GM23338 (cell line): ENCODE measurements around the gene BCAS3. TPM values are rescaled to one million over a fixed set of nuclear protein-coding genes. Genes with fewer than 3 reads are reported as not detected.

Experiments
- ATAC-seq: fragments of 200-7000 bp; cut with Tn5 transposase; 3 replicates; pipeline ENCODE4 v1.9.1; 2020
- DNase-seq: peaks from one replicate; pipeline ENCODE4 v3.0.0-alpha.2; 2015; ENCODE audit warnings: low spot score
- H2AFZ ChIP-seq: fragments of 200-600 bp; sonication (generic); 2 replicates; pipeline ENCODE4 v1.8.0; 2016; ENCODE audit warnings: antibody characterized with exemption, mild to moderate bottlenecking, moderate library complexity
- H3F3A ChIP-seq: fragments of 200-600 bp; sonication (generic); replicated peaks from 2 replicates; pipeline ENCODE4 v1.8.0; 2017; ENCODE audit warnings: antibody characterized with exemption, mixed run types, low read depth
- H3K27ac ChIP-seq: fragments of 200-600 bp; sonication (generic); 2 replicates; pipeline ENCODE4 v1.6.1; 2016; ENCODE audit warnings: low read depth
- H3K27me3 ChIP-seq: fragments of 200-600 bp; sonication (generic); 2 replicates; pipeline ENCODE4 v1.8.0; 2016; ENCODE audit warnings: mild to moderate bottlenecking, mixed run types, moderate library complexity; ENCODE audit not compliant: insufficient read depth
- H3K36me3 ChIP-seq: fragments of 200-600 bp; sonication (generic); 2 replicates; pipeline ENCODE4 v1.8.0; 2016; ENCODE audit warnings: mild to moderate bottlenecking; ENCODE audit not compliant: insufficient read depth
- H3K4me1 ChIP-seq: fragments of 200-600 bp; sonication (generic); 2 replicates; pipeline ENCODE4 v1.8.0; 2016; ENCODE audit warnings: mild to moderate bottlenecking, moderate library complexity; ENCODE audit not compliant: insufficient read depth
- H3K4me2 ChIP-seq: fragments of 200-600 bp; sonication (generic); 2 replicates; pipeline ENCODE4 v1.7.1; 2017; ENCODE audit warnings: mixed run types
- H3K4me3 ChIP-seq: fragments of 200-600 bp; sonication (generic); 2 replicates; pipeline ENCODE4 v1.6.1; 2016; ENCODE audit warnings: mixed run types
- H3K79me2 ChIP-seq: fragments of 200-600 bp; sonication (generic); replicated peaks from 2 replicates; pipeline ENCODE4 v1.8.0; 2017; ENCODE audit warnings: mild to moderate bottlenecking; ENCODE audit not compliant: insufficient read depth
- H3K9me2 ChIP-seq: fragments of 200-600 bp; sonication (generic); 2 replicates; pipeline ENCODE4 v1.8.0; 2017; ENCODE audit not compliant: insufficient read depth
- H4K20me1 ChIP-seq: fragments of 200-600 bp; sonication (generic); replicated peaks from 2 replicates; pipeline ENCODE4 v1.8.0; 2017; ENCODE audit warnings: mild to moderate bottlenecking; ENCODE audit not compliant: insufficient read depth
- H3K27ac Mint-ChIP-seq: 2 replicates; pipeline ENCODE4 v1.8.0; 2020; ENCODE audit warnings: inconsistent platforms, mild to moderate bottlenecking, moderate library complexity, mixed read lengths
- H3K27me3 Mint-ChIP-seq: 3 replicates; pipeline ENCODE4 v1.8.0; 2022; ENCODE audit warnings: low read depth, mild to moderate bottlenecking, moderate library complexity, mixed read lengths, inconsistent platforms; ENCODE audit not compliant: insufficient read depth, poor library complexity
- H3K36me3 Mint-ChIP-seq: 3 replicates; pipeline ENCODE4 v1.8.0; 2021; ENCODE audit warnings: low read depth, mild to moderate bottlenecking, inconsistent platforms, moderate library complexity, mixed read lengths
- H3K4me1 Mint-ChIP-seq: 3 replicates; pipeline ENCODE4 v1.8.0; 2020; ENCODE audit warnings: mild to moderate bottlenecking, inconsistent platforms, mixed read lengths
- H3K4me3 Mint-ChIP-seq: 3 replicates; pipeline ENCODE4 v1.8.0; 2021; ENCODE audit warnings: moderate library complexity, mild to moderate bottlenecking, inconsistent platforms, mixed read lengths
- H3K9me3 Mint-ChIP-seq: 3 replicates; pipeline ENCODE4 v1.8.0; 2020; ENCODE audit warnings: moderate library complexity, mild to moderate bottlenecking, inconsistent platforms, mixed read lengths
- EZH2 ChIP-seq: fragments of 200-600 bp; sonication (generic); IDR thresholded peaks from one replicate; pipeline ENCODE4 v1.8.0; 2017; ENCODE audit warnings: antibody characterized with exemption, mild to moderate bottlenecking, low read depth; ENCODE audit not compliant: unreplicated experiment
- EZH2phosphoT487 ChIP-seq: fragments of 200-600 bp; sonication (generic); IDR thresholded peaks from one replicate; pipeline ENCODE4 v1.8.1; 2018; ENCODE audit warnings: antibody characterized with exemption; ENCODE audit not compliant: unreplicated experiment
- NANOG ChIP-seq: IDR thresholded peaks from 2 replicates; pipeline ENCODE4 v1.6.1; 2016; ENCODE audit warnings: antibody characterized with exemption, borderline replicate concordance
- POLR2AphosphoS5 ChIP-seq: IDR thresholded peaks from 2 replicates; pipeline ENCODE4 v1.6.1; 2016; ENCODE audit warnings: antibody characterized with exemption, low read depth
- STAT1 ChIP-seq: IDR thresholded peaks from one replicate; pipeline ENCODE4 v1.6.1; 2016; ENCODE audit warnings: antibody characterized with exemption; ENCODE audit not compliant: unreplicated experiment
- ZNF331 ChIP-seq: fragments of 250-450 bp; sonication (Bioruptor Pico); IDR thresholded peaks from 2 replicates; pipeline ENCODE4 v1.5.0; 2020; ENCODE audit warnings: low read depth, mild to moderate bottlenecking, moderate library complexity
- polyA plus RNA-seq: library from polyadenylated mRNA; unstranded; fragments of >200 nt; fragmentation: Nextera tagmentation; extraction: Ambion mirVana; gene quantifications from 2 replicates; pipeline ENCODE4 v1.2.1, GENCODE V29; 2016
- total RNA-seq: library from RNA; depleted of rRNA; stranded (reverse); fragments of >200 nt; shearing (Covaris generic); gene quantifications from 2 replicates; pipeline ENCODE4 v1.2.3, GENCODE V29; 2014
- TF ChIP-seq, protein P1 (sequence below), 2 experiments: fragments of 200-600 bp in 1 of 2; sonication (generic) in 1 of 2; conservative IDR thresholded peaks; 2 replicates each; pipeline versions ENCODE4 v1.5.1 to v1.6.1; 2016 to 2017; ENCODE audit warnings: antibody characterized with exemption in 2 of 2, low read depth in 2 of 2, mild to moderate bottlenecking in 2 of 2, moderate library complexity in 1 of 2
- TF ChIP-seq, protein P2 (sequence below): IDR thresholded peaks from one replicate; pipeline ENCODE4 v1.6.1; 2018; ENCODE audit warnings: antibody characterized with exemption; ENCODE audit not compliant: unreplicated experiment
- TF ChIP-seq, protein P3 (sequence below): IDR thresholded peaks from 2 replicates; pipeline ENCODE4 v1.6.1; 2016; ENCODE audit warnings: antibody characterized with exemption

The BCAS3 gene
- total and polyA plus RNA-seq, 2 experiments from 2014 or later: 8.2 to 28.0 TPM

DNA sequence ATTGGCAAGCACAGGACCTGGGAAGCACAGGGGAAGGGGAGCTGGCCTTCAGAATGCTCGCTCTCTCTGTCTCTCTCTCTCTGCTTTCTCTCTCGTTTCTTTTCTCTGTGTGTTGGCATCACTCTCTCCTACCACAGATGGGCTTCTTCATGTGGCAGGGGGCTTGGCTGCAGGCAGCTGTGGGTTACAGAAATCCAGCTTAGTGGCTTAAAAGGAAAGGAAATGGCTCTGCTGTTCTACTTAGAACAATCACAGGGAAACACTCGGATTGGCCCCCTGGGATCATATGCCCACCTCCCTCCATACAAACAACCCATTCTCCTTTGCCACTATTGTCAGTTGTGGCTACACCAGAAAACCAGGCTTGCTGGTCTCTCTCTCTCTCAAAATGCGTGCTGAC is 742.4 kb downstream of the BCAS3 start (continued):
- TF ChIP-seq EZH2 (no peak), STAT1 (no peak), EZH2phosphoT487 (no peak), NANOG (no peak), POLR2AphosphoS5 (no peak)
- TF ChIP-seq, protein P1, sequence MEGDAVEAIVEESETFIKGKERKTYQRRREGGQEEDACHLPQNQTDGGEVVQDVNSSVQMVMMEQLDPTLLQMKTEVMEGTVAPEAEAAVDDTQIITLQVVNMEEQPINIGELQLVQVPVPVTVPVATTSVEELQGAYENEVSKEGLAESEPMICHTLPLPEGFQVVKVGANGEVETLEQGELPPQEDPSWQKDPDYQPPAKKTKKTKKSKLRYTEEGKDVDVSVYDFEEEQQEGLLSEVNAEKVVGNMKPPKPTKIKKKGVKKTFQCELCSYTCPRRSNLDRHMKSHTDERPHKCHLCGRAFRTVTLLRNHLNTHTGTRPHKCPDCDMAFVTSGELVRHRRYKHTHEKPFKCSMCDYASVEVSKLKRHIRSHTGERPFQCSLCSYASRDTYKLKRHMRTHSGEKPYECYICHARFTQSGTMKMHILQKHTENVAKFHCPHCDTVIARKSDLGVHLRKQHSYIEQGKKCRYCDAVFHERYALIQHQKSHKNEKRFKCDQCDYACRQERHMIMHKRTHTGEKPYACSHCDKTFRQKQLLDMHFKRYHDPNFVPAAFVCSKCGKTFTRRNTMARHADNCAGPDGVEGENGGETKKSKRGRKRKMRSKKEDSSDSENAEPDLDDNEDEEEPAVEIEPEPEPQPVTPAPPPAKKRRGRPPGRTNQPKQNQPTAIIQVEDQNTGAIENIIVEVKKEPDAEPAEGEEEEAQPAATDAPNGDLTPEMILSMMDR (conservative IDR thresholded peaks at IDR 0.05; ENCODE audit: low read depth in 2 of 2): no peak
- TF ChIP-seq, protein P2, sequence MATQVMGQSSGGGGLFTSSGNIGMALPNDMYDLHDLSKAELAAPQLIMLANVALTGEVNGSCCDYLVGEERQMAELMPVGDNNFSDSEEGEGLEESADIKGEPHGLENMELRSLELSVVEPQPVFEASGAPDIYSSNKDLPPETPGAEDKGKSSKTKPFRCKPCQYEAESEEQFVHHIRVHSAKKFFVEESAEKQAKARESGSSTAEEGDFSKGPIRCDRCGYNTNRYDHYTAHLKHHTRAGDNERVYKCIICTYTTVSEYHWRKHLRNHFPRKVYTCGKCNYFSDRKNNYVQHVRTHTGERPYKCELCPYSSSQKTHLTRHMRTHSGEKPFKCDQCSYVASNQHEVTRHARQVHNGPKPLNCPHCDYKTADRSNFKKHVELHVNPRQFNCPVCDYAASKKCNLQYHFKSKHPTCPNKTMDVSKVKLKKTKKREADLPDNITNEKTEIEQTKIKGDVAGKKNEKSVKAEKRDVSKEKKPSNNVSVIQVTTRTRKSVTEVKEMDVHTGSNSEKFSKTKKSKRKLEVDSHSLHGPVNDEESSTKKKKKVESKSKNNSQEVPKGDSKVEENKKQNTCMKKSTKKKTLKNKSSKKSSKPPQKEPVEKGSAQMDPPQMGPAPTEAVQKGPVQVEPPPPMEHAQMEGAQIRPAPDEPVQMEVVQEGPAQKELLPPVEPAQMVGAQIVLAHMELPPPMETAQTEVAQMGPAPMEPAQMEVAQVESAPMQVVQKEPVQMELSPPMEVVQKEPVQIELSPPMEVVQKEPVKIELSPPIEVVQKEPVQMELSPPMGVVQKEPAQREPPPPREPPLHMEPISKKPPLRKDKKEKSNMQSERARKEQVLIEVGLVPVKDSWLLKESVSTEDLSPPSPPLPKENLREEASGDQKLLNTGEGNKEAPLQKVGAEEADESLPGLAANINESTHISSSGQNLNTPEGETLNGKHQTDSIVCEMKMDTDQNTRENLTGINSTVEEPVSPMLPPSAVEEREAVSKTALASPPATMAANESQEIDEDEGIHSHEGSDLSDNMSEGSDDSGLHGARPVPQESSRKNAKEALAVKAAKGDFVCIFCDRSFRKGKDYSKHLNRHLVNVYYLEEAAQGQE: no peak
- TF ChIP-seq, protein P3, sequence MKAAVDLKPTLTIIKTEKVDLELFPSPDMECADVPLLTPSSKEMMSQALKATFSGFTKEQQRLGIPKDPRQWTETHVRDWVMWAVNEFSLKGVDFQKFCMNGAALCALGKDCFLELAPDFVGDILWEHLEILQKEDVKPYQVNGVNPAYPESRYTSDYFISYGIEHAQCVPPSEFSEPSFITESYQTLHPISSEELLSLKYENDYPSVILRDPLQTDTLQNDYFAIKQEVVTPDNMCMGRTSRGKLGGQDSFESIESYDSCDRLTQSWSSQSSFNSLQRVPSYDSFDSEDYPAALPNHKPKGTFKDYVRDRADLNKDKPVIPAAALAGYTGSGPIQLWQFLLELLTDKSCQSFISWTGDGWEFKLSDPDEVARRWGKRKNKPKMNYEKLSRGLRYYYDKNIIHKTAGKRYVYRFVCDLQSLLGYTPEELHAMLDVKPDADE: no peak

DNA sequence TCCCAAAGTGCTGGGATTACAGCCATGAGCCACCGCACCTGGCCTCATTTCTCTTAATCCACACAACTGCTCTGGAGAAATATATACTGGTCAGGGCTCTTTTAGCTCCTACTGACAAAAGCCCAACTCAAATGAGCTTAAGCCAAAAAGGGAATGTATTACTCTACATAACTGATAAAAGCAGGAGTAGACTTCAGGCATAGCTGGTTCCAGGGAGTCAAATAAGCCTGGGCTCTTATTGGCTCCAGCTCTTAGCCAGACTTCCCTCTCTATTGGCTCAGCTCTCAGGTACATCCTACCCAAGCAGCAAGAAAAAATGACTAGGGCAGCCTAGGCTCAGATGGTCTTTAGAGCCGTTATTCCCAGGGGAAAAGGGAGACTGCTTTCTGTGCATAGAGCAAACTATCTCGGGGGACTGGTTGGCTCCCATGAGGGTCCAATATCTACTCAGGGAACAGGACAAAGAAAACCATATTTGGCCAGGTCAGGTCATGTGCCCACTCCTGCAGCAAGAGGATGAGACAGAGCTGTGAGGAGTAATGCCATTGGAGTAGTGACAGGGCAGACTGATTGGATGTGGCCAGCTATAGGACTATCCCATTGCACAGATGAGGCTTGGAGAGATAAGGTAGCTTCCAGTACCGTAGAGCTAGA is 743.2 kb downstream of the BCAS3 start:
- Mint-ChIP-seq H3K27ac (no peak overlapping the region), H3K27me3 (peaks cover 19% of the 10 kb centered on the region), H3K4me1 (peaks cover 9% of the 10 kb centered on the region), H3K9me3 (no peaks in the 10 kb centered on the region), H3K4me3 (no peak overlapping the region), H3K36me3 (no peaks in the 10 kb centered on the region; the same call in 2 of the 3 replicates)
- peaks cover 27% of the 10 kb centered on the region for H3K27me3 ChIP-seq
- no peak for DNase-seq
- no peaks in the 10 kb centered on the region for H3K36me3 ChIP-seq
- no peak for ATAC-seq
- H3F3A ChIP-seq: no peaks in the 10 kb centered on the region
- H3K4me2 ChIP-seq: no peak overlapping the region
- H3K79me2 ChIP-seq: no peaks in the 10 kb centered on the region
- no peak overlapping the region for H3K27ac ChIP-seq
- no peaks in the 10 kb centered on the region for H3K9me2 ChIP-seq
- no peak overlapping the region for H3K4me3 ChIP-seq
- no peak overlapping the region for H2AFZ ChIP-seq
- no peaks in the 10 kb centered on the region for H4K20me1 ChIP-seq
- peaks cover 7% of the 10 kb centered on the region; the same call in 1 of the 2 replicates for H3K4me1 ChIP-seq
- TF ChIP-seq POLR2AphosphoS5: no peak
- TF ChIP-seq ZNF331 (CRISPR knock-in tag): no peak
- TF ChIP-seq, protein P2: no peak
